ENCODE measurements around the gene CDYL2.

The CDYL2 gene

GRCh38 chr16:80667251-80667560 lies 137.2 kb downstream of the CDYL2 start:
- DNase-seq: no peak
- TF ChIP-seq, protein P1, sequence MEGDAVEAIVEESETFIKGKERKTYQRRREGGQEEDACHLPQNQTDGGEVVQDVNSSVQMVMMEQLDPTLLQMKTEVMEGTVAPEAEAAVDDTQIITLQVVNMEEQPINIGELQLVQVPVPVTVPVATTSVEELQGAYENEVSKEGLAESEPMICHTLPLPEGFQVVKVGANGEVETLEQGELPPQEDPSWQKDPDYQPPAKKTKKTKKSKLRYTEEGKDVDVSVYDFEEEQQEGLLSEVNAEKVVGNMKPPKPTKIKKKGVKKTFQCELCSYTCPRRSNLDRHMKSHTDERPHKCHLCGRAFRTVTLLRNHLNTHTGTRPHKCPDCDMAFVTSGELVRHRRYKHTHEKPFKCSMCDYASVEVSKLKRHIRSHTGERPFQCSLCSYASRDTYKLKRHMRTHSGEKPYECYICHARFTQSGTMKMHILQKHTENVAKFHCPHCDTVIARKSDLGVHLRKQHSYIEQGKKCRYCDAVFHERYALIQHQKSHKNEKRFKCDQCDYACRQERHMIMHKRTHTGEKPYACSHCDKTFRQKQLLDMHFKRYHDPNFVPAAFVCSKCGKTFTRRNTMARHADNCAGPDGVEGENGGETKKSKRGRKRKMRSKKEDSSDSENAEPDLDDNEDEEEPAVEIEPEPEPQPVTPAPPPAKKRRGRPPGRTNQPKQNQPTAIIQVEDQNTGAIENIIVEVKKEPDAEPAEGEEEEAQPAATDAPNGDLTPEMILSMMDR (IDR thresholded peaks at IDR 0.05; ENCODE audit: low read depth, low read length, missing control alignments): no peak
- Histone ChIP-seq H3K36me3 (replicated peaks) (no peaks in the 10 kb centered on the region), H3K4me3 (ENCODE audit: low read depth, low read length) (no peak overlapping the region), H3K27ac (no peak overlapping the region), H3K27me3 (replicated peaks) (no peaks in the 10 kb centered on the region)
- in situ Hi-C loops (cut with HindIII; ENCODE audit: low pct_ligation_motif_present, low sequenced_read_pairs): no loop called here

- in situ Hi-C loops (cut with HindIII; ENCODE audit: low pct_ligation_motif_present, low sequenced_read_pairs): no loop called here
- H3K27ac ChIP-seq: no peak overlapping the region
- H3K36me3 ChIP-seq (replicated peaks): no peaks in the 10 kb centered on the region
- TF ChIP-seq, protein P1 (IDR thresholded peaks at IDR 0.05; ENCODE audit: low read depth, low read length, missing control alignments): no peak
- no peak for DNase-seq
- H3K27me3 ChIP-seq (replicated peaks): no peaks in the 10 kb centered on the region
- no peak overlapping the region for H3K4me3 ChIP-seq (ENCODE audit: low read depth, low read length)
These were observed 137.8 kb downstream of the CDYL2 start for GRCh38 chr16:80666378-80667250.

DNA sequence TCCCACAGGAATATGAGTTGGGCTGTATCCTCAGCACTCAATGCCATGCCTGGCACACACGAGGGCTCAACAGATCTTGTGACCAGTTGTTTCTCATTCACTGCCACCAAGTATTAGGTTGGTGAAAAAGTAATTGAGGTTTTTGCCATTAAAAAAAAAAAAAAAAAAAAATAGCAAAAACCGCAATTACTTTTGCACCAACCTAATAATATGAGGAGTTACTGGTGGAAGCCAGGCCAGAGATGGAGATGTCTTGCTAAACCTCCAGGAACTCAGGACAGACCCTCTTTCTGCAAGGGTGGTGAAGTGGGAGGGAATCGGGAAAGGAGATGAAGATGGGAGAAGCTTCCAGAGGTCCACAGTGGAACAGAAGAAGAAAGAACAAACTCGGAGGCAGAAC lies 139.0 kb downstream of the CDYL2 start:
- H3K4me3 ChIP-seq (ENCODE audit: low read depth, low read length): no peak overlapping the region
- in situ Hi-C loops (cut with HindIII; ENCODE audit: low pct_ligation_motif_present, low sequenced_read_pairs): no loop called here
- DNase-seq: no peak
- TF ChIP-seq, protein P1 (IDR thresholded peaks at IDR 0.05; ENCODE audit: low read depth, low read length, missing control alignments): no peak
- no peaks in the 10 kb centered on the region for H3K36me3 ChIP-seq (replicated peaks)
- no peak overlapping the region for H3K27ac ChIP-seq
- no peaks in the 10 kb centered on the region for H3K27me3 ChIP-seq (replicated peaks)

- H3K27me3 ChIP-seq (replicated peaks): no peaks in the 10 kb centered on the region
- in situ Hi-C loops (cut with HindIII; ENCODE audit: low pct_ligation_motif_present, low sequenced_read_pairs): no loop called here
- DNase-seq: no peak
- TF ChIP-seq, protein P1 (IDR thresholded peaks at IDR 0.05; ENCODE audit: low read depth, low read length, missing control alignments): no peak
- H3K36me3 ChIP-seq (replicated peaks): no peaks in the 10 kb centered on the region
- no peak overlapping the region for H3K27ac ChIP-seq
- no peak overlapping the region for H3K4me3 ChIP-seq (ENCODE audit: low read depth, low read length)
These were observed 139.6 kb downstream of the CDYL2 start for GRCh38 chr16:80664786-80665185.

- no peaks in the 10 kb centered on the region for H3K27me3 ChIP-seq (replicated peaks)
- H3K36me3 ChIP-seq (replicated peaks): no peaks in the 10 kb centered on the region
- no peak for DNase-seq
- H3K4me3 ChIP-seq (ENCODE audit: low read depth, low read length): no peak overlapping the region
- no peak overlapping the region for H3K27ac ChIP-seq
- in situ Hi-C loops (cut with HindIII; ENCODE audit: low pct_ligation_motif_present, low sequenced_read_pairs): no loop called here
- TF ChIP-seq, protein P1 (IDR thresholded peaks at IDR 0.05; ENCODE audit: low read depth, low read length, missing control alignments): no peak
These were observed 140.2 kb downstream of the CDYL2 start for GRCh38 chr16:80664226-80664625.

- no peaks in the 10 kb centered on the region for H3K36me3 ChIP-seq (replicated peaks)
- no peak for DNase-seq
- H3K27me3 ChIP-seq (replicated peaks): no peaks in the 10 kb centered on the region
- no peak overlapping the region for H3K4me3 ChIP-seq (ENCODE audit: low read depth, low read length)
- H3K27ac ChIP-seq: no peak overlapping the region
- in situ Hi-C loops (cut with HindIII; ENCODE audit: low pct_ligation_motif_present, low sequenced_read_pairs): no loop called here
- TF ChIP-seq, protein P1 (IDR thresholded peaks at IDR 0.05; ENCODE audit: low read depth, low read length, missing control alignments): no peak
These were observed 141.3 kb downstream of the CDYL2 start for GRCh38 chr16:80663078-80663477.

Data from brain microvascular endothelial cell (primary cell).